ENCODE results near the gene PPP1R3C.

PPP1R3C gene

DNA sequence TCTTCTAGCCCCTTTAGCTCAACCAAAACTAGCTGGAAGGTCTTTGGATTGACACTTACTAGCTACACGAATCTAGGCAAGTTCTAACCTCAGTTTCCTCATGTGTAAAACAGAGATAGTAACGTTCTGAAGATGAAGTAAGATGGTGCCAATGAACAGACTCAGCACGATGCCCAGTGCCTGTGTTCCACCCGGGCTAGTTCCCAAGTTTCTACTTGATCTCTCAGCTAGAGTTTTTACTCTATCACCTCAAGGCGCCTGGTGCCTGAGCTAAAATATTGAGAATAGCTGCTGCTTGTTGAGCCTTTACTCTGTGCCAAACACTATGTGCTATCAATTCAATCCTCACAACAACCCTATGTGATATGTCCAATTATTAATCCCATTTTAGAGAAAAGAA is 1.4 kb upstream of the PPP1R3C start:
- DNase-seq (ENCODE audit: low read depth) = no peak
- H3K4me3 ChIP-seq (ENCODE audit: low read depth, low read length) = no peak overlapping the region

DNA sequence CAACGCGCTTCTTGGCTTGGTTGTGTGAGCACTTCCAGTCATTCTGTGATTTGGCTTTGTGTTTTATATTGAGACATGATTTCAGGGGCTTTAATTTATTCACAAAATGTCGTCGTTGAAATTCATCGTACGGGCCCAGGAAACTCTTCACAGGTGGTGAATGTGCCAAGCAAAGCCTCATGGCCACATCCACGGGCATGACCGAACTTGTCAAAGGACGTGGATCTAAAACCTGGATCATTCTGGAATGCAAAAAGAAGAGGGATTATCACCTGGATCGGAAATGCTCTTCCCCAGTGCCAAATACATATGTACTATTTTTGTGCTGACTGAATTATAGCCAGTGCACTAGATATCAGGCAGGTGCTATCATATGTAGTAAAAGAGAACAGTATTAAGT is 2.2 kb downstream of the PPP1R3C start:
- peak overlapping the region; percentile 69 for H3K4me3 ChIP-seq (ENCODE audit: low read depth, low read length)
- DNase-seq (ENCODE audit: low read depth) = no peak

DNA sequence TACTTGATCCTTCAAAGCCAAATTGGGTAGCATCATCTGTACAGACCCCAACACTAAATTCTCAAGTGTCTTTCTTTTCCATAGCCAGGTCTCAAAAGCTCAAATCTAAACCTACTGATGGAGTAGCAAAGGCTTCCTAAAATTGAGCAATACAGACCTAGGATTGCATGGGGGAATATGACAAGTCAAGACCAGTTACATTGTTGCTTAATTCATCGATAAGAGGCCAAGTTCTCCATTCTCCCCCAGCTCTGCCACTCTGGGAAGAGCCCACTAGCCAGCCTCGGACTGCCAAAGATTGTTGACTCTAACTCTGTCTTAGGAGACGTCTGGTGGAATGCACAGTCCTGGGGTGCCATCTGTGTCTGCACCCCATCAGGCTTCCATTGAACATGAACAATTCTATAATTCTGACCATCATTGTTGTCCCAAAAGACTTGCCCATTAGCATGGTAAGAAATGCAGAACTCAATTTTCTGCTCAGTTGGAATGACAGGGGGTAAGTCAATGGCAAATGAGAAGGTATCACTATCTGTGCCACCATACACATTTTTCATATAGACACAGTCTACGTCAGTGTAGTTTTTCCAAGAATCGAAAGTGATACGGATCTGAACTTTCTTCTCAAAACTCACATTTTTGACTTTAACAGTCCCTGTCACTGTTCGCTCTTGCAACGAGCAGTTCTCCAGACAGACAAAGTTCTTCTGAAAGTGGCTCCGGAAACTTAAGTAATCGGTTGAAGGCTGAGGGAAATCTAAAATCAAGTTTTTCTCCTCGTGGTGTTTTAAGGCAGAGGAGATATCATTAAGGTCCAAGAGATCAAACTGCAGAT is 2.9 kb downstream of the PPP1R3C start:
- DNase-seq (ENCODE audit: low read depth) = no peak
- H3K4me3 ChIP-seq (ENCODE audit: low read depth, low read length) = peak overlapping the region; percentile 69

DNA sequence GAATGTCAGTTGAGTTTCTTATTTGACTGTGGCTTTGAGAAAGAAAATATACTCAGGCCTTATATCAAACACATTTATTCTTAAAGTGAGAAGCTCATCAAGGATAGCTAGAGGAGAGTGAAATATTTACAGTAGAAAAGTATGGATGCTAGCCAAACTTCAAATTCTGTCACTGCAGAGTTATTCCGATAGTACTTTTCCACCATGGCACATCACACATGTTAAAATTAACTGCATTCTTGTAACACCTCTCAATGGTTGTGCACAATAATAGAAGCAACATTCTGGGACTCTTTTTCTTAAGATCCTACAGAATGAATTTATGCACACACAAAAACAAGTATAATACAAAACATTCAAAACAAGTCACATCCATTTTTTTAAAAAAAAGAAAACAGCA is 4.5 kb downstream of the PPP1R3C start:
- no peak for DNase-seq (ENCODE audit: low read depth)
- H3K4me3 ChIP-seq (ENCODE audit: low read depth, low read length) = no peak overlapping the region

DNA sequence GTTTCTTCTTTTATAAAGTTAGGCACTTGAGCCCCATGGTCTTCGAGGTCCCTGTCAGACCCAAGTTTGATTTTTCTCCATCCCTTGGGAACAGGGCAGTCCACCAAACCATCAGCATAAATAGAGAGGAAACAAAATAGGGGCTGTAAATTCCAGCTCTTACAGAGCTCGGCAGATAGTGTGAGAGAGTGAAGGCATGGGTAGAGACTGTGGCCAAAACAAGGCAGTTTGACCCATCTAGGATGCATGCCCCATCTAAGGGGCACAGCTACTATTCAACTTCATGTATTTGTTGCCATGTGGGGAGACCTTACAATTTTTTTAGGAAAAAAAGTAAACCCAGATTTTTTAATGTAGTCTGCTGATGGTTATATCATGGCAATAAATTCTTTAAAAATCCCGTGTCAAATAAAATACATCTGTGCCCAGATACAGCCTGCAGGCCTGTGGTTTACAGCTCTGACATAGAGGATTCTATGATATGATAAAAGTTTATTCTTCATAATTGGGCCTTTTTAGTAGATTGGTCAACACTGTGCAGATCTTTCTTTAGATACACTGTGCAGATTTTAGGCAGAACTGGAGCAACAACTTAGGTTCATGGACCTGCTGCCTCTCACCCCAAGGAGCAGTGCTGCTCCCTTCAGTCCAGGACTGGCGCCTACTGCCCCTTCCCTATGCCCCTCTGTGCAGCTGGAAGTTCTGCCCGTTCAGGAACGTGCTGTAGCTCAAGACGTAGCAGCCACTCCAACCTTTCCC is 5.3 kb downstream of the PPP1R3C start:
- H3K4me3 ChIP-seq (ENCODE audit: low read depth, low read length) = no peak overlapping the region
- no peak for DNase-seq (ENCODE audit: low read depth)

DNA sequence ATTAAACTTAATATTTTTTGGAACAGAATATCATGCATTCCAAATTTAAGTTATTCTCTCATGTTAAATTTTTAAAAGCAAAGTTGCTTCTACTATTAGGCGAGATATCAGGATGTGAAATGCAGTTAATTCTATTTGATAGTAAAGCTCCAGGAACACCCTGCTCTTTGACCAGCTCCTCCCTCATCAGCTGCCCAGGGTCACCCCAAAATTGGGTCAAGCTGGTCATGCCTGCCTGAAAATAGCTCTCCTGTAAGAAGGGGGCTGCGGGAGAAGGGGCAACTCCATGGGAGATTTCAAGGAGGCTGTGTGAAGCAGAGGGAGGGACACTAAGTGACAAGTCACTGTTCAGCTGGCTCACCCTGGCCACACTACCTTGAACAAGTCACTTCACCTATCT is 5.9 kb downstream of the PPP1R3C start:
- H3K4me3 ChIP-seq (ENCODE audit: low read depth, low read length) = no peak overlapping the region
- no peak for DNase-seq (ENCODE audit: low read depth)

DNA sequence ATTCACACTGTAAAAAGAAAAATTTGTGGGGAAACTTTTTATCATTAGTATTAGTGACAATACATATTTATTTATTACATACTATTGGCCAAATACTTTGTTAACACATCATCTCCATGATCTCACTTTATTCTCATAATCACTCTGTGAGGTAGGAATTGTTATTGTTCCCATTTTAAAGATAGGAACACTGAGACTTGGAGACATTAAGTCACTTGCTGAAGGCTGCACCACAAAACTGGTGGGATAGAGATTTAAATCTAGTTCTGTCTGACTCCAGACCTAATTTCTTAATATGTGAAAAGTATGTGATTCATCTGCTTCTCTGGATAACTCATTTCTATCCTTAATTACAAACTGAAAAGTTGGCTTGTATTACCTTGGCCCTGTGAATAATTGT is 8.2 kb downstream of the PPP1R3C start:
- no peak overlapping the region for H3K4me3 ChIP-seq (ENCODE audit: low read depth, low read length)
- no peak for DNase-seq (ENCODE audit: low read depth)

DNA sequence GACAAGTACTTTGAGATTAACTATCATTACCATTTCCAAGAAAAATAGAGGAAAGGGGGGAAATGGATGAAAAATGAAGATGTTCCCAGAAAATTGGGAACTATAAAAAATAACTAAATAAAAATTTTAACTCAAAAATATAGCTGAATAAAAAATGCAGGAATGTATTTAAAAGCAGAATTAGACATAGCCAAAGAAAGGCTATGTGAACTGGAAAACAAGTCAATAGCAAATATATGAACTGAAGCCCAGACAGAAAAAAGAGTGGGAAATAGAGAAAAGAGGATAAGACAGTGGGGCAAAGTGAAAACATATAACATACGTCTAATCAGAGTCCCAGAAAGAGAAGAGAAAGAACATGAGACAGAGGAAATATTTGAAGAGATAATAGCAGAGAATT is 10.3 kb downstream of the PPP1R3C start:
- DNase-seq (ENCODE audit: low read depth) = no peak
- no peak overlapping the region for H3K4me3 ChIP-seq (ENCODE audit: low read depth, low read length)

DNA sequence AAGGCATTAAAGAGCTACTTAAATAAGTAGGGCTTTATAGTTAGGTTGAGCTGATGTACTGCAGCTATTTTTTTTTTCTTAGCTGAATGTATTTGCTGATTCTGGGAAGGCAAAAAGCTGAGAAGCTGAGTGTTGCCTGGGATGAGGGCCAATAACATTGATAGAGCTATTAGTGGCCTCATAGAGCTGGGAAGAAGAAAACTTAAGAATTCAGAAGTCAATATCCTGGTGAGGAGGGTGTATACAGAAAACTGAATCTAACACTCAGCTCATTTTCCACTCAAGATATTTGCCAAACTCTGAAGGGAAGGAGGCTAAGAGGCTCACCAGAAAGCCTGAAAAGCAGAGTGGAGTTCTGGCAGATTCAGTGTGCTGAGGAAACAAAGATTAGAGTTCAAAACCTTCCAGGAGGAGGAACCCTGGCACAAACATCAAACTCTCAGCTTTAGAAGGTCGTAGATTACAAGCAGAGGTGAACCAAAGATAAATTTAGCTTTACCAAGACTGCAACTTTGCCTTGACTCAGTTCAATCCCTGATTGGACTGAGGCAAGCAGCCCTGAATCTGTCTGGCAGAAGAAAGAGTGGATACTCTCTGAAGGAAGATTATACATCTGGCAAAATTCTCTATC is 11.3 kb downstream of the PPP1R3C start:
- no peak for DNase-seq (ENCODE audit: low read depth)
- H3K4me3 ChIP-seq (ENCODE audit: low read depth, low read length) = no peak overlapping the region

DNA sequence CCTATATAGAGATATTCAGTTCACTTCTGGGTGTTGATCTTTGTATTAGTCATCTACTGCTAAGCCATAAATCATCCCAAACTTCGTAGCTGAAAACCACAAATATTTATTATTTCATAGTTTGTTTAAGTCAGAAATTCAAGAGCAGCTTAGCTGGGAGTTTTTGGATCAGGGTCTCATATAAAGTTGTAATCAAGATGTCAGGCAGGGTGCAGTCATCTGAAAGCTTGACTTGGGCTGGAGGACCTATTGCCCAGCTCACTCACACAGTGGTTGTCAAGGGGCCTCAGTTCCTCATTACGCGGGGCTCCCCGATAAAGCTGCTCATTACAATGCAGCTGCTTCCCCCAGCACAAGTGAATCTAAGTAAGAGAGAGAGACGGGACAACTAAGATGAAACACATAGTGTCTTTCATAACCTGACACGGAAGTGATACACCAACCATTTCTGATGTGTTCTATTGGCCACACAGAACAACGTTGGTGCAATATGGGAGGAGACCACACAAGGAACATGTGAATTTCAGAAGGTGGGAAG is 15.7 kb downstream of the PPP1R3C start:
- H3K4me3 ChIP-seq (ENCODE audit: low read depth, low read length) = no peak overlapping the region
- peak; percentile 78 for DNase-seq (ENCODE audit: low read depth)

DNA sequence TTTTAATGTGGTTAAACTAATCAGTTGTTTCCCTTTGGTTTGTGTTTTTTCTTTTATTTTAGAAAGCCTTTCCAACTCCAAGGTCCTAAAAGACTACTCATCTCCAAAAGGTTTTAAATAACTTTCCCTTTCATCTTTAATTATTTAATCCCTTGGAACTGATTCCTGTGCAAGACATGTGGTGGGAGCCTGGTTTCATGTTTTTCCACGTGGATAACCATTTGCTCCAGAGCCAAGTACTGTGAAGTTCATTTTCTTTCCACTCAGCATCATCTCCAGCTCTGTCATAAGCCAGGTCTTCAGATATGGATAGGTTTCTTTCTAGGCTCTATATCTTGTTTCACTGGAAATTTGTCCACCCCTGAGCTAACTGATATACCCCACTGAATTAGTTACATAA is 16.7 kb downstream of the PPP1R3C start:
- H3K4me3 ChIP-seq (ENCODE audit: low read depth, low read length) = no peak overlapping the region
- DNase-seq (ENCODE audit: low read depth) = no peak

DNA sequence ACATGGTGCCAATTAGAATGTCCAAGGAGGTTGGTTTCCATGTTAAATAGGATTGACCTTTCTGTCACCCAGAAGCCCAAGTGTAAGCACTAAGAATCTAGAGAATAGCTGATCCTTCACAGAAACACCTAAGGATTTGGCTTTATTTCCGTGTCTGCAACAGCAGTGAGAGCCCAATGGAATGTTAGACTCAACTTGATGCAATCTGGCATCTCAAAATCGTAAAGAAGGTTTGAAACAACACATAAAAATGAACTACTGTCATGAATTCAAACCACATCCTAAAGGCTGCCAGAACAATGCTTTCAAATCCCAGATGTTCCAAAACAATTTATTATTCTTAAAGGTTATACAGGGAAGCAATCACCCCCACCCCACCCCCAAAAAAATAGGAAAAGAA is 18.6 kb downstream of the PPP1R3C start:
- peak; percentile 92 for DNase-seq (ENCODE audit: low read depth)
- H3K4me3 ChIP-seq (ENCODE audit: low read depth, low read length) = peak overlapping the region; percentile 9

DNA sequence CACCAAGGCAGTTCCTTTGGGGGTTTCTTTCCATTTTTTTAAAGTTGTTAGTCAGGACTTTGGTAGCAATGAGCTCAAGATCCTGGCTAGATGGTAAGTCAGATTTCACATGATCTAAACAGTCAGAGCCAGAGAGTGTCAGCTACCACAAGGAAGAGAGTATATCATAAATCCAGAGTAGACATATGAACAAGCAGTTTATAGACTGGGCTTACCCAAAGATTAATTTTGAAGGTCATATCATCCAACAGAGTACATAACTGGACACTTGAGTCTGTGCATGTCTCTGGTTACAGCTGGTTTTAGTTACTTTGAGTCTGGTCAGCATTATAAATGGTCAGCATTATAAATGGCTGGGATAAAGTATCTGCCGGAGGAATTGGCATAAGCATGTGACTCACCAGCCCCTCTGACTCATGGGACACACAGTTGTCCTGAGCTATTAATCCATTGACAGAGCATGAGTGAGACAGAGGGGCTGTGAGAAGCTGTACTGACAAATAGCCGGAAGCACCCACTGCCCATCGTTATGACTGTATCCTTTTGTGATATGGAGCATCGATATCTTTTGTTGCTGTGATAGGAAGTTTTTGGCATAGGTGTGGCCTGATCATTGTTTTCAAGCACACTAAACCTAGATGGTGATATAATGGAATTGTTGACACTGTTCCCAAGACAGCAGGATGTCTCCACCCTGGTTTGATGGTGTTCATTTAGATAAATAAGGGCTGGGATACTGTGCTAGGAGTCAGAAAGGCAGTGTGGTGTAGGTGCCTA is 19.3 kb downstream of the PPP1R3C start:
- H3K4me3 ChIP-seq (ENCODE audit: low read depth, low read length) = peak overlapping the region; percentile 9
- DNase-seq (ENCODE audit: low read depth) = peak; percentile 98

DNA sequence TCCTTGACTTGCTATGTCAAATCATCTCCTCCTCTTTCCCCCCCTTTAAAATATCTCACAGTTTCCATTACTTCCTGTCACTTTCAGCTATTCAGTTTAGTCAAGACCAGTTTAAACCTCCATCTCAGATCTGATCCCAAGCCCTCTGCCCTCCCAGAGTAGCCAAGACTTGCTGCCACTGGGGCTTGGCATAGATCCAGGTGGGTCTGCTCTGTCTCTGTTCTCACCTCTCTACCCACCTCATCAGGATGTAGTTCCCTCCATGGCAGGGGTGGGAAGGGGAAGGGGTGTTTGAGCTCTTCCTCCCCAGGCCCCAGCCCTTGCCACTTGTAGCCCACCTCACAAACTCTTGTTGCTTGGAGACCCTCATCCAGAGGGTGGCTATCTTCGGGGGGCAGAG is 22.0 kb downstream of the PPP1R3C start:
- DNase-seq (ENCODE audit: low read depth) = no peak
- no peak overlapping the region for H3K4me3 ChIP-seq (ENCODE audit: low read depth, low read length)

DNA sequence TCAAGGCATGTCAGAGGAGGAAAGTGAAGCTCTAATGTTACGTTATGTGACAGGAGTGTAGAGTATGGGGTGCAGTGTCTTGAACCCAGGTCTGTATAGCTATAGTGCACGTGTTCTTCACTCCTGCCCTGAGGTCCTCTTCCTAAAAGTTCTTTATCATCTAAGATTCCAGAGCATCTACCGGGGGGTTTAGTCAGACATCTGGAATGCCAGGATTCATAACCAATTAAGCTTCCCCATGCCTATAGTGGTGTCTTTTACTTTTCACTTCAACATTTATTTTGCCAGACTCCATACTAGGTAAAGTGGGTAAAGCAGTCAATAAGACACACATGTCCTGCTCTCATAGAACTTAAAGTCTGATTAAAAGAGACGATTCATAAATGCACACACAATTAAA is 22.4 kb downstream of the PPP1R3C start:
- H3K4me3 ChIP-seq (ENCODE audit: low read depth, low read length) = no peak overlapping the region
- DNase-seq (ENCODE audit: low read depth) = no peak

DNA sequence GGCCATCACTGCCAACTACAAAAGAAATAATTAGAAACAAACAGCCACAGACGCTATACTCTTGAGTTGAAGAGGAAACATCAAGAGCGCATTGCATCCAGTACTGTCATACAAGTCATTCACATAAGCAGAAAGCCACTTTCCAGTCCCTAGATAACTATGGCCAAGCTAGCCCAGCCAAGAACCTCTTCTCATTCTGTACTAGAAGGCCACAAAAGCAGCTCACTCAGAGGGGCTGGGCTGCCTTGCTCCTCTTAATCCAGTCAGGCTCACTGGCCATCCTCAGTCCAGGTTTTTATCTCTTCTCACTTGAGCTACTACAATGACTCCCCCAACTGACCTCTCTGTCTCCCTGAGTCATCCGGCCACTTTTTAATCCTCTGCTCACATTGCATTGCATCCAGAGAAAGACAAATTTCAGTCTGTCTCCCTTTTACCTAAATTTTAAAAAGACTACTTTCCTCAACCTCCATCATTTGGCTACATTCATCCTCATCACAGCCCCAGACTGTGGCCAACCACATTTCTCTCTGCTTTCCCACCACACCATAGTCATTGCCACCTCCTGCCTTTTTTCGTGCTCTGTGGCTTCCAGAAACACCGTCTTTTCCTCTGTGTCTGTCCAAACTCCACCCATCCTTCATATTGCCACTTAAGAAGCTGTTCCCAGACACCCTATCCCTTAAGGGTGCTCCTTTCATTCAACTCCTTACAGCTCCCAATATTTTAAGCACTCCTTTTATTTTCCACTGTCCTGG is 25.0 kb downstream of the PPP1R3C start:
- DNase-seq (ENCODE audit: low read depth) = no peak

DNA sequence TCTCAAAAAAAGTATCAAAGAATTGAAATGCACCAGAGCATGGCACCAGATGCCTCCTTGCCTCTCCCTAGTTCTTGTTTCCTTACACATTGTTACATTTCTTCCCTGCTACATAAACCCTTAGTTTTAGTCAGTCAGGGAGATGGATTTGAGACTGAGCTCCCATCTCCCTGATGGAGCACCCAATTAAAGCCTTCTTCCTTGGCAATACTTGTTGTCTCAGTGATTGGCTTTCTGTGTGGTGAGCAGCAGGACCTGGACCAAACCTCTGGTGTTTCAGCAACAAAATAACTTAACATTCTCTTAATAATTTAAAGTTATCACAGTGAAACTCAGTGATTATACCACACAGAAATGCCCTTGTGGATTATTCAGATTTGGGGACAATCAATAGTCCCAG is 26.9 kb downstream of the PPP1R3C start:
- DNase-seq (ENCODE audit: low read depth) = no peak

More for the DNA sequence above, 25.0 kb downstream of the PPP1R3C start:
- no peak overlapping the region for H3K4me3 ChIP-seq (ENCODE audit: low read depth, low read length)

DNA sequence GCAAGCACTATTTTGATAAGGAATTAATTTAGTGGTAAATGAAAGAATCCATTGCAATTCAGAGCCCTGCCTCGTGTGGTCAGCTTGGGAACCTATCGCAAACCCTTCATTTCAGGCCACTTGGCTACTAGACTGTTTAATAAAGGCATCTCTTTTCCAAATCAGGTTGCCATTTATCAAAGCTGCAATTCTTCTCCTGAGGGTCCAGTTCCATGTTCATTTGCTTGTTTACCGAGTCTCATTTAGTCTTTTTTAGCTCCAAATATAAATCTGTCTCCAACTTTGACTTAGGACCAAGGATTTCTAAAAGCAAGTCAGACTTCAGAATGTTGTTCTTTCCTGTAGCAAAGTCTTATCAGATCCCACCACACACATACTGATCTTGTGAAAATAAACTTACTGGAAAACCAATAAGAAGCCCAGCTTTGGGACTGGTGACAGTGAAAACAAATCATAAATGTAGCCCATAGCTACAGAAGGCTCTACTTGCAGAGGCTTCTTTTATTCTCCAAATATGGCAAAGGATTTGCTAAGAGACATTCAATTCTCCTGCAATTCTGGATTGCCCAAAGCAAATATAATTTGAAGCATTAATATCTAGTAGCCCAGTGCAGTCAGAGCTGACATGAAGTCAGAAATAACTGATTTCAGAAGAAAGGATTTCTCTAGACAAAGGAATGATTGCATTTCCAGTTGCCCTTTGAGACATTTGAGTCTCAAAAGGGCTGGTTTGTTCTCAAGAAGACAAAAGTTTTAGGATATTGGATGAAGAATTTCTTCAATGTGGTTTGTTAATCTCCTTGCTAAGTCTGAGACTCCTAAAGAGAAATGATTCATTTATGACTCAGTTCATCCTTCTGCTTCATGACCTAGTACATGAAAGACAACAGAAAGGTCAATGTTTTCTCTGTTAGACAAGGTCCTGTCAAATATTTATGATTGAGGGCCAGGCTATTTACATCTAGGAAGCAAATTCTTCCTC is 28.0 kb downstream of the PPP1R3C start:
- no peak overlapping the region for H3K4me3 ChIP-seq (ENCODE audit: low read depth, low read length)

More for the DNA sequence above, 26.9 kb downstream of the PPP1R3C start:
- no peak overlapping the region for H3K4me3 ChIP-seq (ENCODE audit: low read depth, low read length)

More for the DNA sequence above, 28.0 kb downstream of the PPP1R3C start:
- DNase-seq (ENCODE audit: low read depth) = peak; percentile 57

Measured in skeletal muscle cell (primary cell).